GM18867 (cell line): Measurements from ENCODE around the gene PTPRT.

ENCODE experiments used
- ATAC-seq: cut with Tn5 transposase; IDR thresholded peaks from one replicate; pipeline ENCODE4 v1.9.1; 2021; ENCODE audit warnings: mild to moderate bottlenecking, moderate library complexity; ENCODE audit not compliant: unreplicated experiment

The PTPRT gene

DNA sequence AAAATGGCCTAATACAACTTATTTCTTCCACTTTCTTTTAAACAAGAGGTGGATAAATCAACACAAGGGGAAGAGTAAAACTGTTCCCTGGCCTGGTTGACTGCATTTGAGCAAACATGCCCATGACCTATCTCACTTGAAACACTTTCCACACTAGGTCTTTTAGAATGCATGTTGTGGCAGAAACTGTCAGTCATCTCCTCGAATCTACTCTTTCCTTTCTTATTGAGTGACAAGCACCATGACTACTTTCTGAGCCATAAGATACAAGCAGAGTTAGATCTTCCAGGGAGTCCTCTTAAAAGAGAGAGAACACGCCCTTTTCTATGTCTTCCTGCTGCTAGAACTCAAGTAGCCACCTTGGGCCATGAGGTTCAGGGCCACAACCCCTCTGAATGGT lies 66.5 kb downstream of the PTPRT start:
- no peak for ATAC-seq

GRCh38 chr20:43119720-43120119 lies 70.0 kb downstream of the PTPRT start:
- no peak for ATAC-seq

GRCh38 chr20:43102394-43102793 lies 87.3 kb downstream of the PTPRT start:
- no peak for ATAC-seq

DNA sequence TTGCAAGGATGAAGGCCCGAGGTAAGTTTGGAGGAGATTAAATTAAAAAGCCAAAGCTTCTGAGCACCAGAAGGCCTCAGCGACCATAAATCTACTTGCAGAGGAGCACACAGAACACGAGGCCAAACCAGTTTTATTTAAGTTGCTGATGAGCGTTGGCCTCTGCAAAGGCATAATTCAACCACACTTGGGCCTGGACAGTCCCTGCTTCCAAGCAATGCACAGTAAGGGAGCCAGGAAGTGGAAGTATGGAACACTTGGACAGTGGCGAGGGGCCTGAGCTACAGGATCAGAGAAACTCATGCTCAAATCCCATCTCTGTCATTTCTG lies 92.8 kb downstream of the PTPRT start:
- no peak for ATAC-seq

DNA sequence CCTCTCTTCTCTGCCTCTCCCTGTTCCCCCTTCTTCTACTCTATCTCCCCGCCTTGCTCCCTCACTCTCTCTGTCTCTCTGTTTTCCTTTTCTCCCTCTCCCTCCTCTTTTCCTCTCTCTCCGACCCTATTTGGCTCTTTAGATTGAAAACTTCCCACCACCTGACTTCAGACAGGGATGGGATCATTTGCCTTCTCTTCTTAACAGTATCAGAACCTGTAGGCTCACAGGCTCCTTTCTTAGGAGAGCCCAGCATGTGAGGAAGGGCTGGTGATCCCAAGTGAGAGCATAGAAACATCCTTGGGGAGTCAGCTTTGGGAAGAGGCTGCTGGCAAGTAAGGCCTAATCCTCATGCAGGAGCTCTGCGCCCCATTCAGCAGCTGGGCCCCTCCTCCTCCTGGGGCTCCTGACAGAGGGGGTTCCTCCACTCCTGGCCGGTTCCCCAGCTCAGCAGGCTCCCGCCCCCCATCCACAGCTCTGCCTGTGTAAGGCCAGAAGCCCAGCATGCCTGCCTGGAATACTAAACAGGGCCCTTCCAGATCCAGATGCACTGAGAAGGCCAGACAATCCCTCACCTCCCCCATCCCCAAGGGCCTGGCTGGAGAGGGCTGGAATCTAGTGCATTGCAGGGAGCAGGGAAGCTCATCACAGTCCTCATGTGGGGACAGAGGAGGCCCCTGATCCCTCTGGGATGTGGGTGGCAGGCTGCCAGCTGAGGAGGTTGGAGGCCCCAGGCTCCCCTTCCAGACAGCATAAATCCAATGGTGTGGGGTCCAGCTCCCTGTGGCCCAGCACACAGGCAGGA lies 93.4 kb downstream of the PTPRT start:
- ATAC-seq: no peak

- no peak for ATAC-seq
These were observed 94.7 kb downstream of the PTPRT start for GRCh38 chr20:43095034-43095433.

DNA sequence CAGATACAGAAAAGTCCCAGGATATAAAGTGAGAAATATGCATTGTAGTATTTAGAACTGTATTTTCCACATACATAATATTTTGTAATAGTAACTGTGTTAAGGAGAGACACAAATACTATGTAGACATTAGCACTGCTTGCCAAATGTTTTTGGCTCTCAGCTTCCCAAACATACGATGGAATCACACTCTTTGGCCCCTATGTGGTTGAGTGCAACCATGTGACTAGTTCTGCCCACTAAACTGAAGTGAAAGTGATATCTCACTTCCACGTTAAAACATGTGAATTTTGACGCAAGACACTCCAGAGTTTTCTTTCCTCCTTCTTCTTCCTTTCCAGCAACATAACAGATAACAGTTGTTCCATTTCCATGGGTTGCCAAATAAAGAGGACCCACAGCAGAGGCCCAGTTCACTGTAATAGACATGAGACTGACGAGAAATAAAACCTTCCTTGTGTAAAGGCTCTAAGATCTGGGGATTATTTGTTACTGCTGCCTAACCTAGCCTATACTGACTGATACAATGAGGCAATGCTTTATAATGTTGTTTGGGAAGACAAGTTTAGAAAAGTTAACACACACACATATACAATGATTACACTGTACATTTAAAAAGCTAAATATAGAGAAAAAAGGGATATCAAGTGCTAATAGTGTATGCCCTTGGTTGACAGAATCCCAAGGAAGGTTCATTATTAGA lies 97.2 kb downstream of the PTPRT start:
- ATAC-seq: no peak

- ATAC-seq: no peak
These were observed 121.2 kb downstream of the PTPRT start for GRCh38 chr20:43068482-43068881.

- no peak for ATAC-seq
These were observed 123.6 kb downstream of the PTPRT start for GRCh38 chr20:43066125-43066524.

DNA sequence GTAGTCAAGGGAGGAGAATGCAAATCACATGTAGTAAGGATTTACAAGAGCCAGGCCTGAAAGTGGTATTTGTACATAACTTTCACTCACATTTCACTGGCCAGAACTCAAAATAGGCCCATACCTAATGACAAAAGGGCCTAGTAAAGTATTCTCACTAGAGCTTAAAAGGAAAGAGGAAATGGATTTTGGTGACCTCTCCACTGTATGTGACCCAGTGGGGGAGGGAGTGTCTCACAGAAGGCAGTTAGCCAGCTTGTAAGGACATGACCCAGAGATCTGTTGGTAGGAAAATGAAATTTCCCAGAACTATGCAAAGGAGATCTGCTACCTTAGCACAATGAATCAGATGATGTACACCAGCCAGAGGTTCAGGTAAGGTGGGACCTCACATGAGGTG lies 124.4 kb downstream of the PTPRT start:
- no peak for ATAC-seq

GRCh38 chr20:43058077-43058476 lies 131.6 kb downstream of the PTPRT start:
- no peak for ATAC-seq

DNA sequence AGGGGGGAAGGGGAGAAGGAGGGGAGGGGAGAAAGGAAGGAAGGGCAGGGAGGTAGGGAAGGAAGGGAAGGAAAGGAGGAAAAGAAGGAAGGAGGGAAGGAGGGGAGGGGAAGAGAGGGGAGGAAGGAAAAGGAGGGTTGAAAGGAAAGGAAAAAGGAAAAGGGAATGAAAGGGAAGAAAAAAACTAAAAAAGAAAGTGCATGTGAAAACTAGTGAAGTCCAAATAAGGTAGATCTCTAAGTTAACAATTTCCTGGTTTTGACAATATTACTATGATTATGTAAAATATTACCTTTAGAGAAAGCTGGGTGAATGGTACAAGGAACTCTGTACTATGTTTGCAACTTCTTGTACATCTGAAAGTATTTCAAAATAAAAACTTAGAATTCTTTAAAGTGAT lies 132.4 kb downstream of the PTPRT start:
- no peak for ATAC-seq

GRCh38 chr20:43055181-43055884 lies 134.4 kb downstream of the PTPRT start:
- no peak for ATAC-seq

- ATAC-seq: no peak
These were observed 137.2 kb downstream of the PTPRT start for GRCh38 chr20:43052532-43052931.

- no peak for ATAC-seq
These were observed 142.7 kb downstream of the PTPRT start for GRCh38 chr20:43046966-43047365.

DNA sequence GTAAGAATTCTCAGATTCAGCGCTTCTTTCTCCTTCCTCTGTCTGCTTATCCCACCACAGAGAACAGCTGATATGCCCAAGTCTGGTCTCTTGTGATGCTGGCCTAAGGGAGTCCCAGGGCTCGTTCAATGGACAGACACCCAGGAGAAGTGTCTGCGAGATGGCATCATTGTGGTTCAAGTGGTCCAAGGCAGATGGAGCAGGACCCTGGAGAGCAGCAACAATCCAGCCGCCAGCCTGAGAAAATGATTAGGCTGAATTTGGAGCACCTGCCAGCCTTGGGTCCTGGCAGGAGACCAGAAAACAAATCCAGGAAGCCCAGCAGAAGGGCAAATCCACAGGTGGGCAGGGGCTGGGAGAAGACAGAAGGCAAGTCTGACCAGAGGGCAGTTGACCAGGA lies 145.8 kb downstream of the PTPRT start:
- no peak for ATAC-seq

DNA sequence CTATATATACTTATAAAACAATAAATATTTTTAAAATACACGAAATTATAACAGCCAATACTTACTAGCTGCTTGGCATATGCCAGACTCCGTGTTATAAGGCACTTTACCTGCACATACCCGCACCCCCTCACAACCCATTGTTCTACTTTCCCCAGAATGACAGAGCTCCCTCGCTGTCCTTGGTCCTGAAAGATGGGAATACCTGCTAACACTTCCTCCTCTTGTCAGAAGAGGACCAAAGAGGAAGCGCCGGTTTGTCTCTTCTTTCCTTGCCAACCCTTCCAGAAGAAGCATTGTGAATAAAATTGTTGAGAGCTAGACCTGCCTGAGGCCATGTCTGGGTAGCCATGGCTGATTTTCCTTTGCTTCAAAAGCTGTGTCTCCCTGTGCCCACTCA lies 149.3 kb downstream of the PTPRT start:
- no peak for ATAC-seq

- ATAC-seq: no peak
These were observed 151.9 kb downstream of the PTPRT start for GRCh38 chr20:43037605-43038309.

DNA sequence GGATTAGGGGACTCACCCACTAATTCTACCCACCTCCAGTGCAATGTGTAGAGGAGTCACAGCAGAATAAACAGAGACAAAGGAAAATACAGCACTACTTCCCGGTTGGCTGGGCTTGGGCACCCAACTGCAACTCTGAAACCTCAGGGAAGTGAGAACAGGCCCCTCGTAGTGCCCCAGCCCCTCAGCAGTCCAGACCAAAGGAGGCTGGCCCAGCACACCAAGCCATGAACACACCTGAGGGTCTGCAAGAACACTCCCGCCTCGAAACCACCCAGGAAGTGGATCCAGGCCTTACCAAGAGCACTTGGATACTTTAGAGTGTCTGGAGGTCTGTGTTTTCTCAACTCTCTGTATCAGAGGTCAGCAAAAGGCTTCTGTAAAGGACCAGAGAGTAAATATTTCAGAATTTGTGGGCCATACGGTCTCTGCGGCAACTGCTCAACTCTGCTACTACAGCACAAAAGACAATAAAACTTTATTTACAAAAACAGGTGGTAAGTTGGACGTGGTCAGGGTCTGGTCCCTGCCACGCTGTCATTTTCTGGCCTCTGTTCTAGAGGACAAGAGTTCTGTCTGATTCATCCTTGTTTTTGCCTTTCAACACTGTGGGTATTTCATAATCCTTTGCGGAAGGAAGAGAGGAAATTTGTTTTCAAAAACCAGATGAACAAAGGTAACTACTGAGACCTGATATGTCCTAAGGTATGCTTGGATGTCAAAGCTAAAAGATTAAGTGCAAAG lies 154.6 kb downstream of the PTPRT start:
- ATAC-seq: no peak

DNA sequence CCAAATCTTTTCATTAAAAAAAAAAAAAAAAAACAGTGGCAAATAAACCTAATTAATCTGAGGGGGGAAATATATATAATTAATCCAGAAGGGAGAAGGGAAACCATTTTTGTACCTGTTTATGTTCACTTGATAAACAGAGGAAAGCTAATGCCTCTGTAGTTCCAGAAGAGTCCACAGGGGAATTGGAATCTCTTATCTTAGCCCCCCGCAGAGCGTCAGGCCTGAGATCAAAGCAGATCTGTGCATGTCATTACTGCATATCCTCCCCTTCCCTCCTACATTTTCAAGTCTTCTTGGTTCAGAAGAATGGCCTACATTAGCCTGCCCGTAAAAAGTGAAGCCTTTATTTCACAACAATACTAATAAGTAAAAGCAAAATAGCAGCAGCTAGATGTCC lies 157.2 kb downstream of the PTPRT start:
- no peak for ATAC-seq

- no peak for ATAC-seq
These were observed 160.5 kb downstream of the PTPRT start for GRCh38 chr20:43029176-43029575.
